Measurements from ENCODE around the gene ATF7IP2. TPM values are rescaled to one million over a fixed set of nuclear protein-coding genes. Genes with fewer than 3 reads are reported as not detected.
"Not testable (repeated sequence)": the region's sequence is repeated elsewhere in the genome, so short reads cannot be mapped to it uniquely, and the experiment has no call there.

ATF7IP2 gene
- total RNA-seq, 1 donor from 2014 or later: 4.2 TPM

- FAIRE-seq (no peak), DNase-seq (ENCODE audit: low read depth) (no peak)
- TF ChIP-seq CTCF (IDR thresholded peaks at IDR 0.05; ENCODE audit: insufficient read depth, low read length, severe bottlenecking): no peak
- Histone ChIP-seq H3K36me3 (ENCODE audit: control insufficient read depth, insufficient read depth, low read length) (no peaks in the 10 kb centered on the region), H3K27me3 (ENCODE audit: control insufficient read depth, insufficient read depth, low read length) (no peaks in the 10 kb centered on the region), H3K4me3 (ENCODE audit: low read depth, low read length) (no peak overlapping the region)
Observed at GRCh38 chr16:10465821-10466220, 80.0 kb downstream of the ATF7IP2 start.

- H3K36me3 ChIP-seq (ENCODE audit: control insufficient read depth, insufficient read depth, low read length): no peaks in the 10 kb centered on the region
- DNase-seq (ENCODE audit: low read depth) (no peak), FAIRE-seq (no peak)
- H3K4me3 ChIP-seq (ENCODE audit: low read depth, low read length): no peak overlapping the region
- no peak for TF ChIP-seq CTCF (IDR thresholded peaks at IDR 0.05; ENCODE audit: insufficient read depth, low read length, severe bottlenecking)
- no peaks in the 10 kb centered on the region for H3K27me3 ChIP-seq (ENCODE audit: control insufficient read depth, insufficient read depth, low read length)
Observed at GRCh38 chr16:10466313-10466712, 80.5 kb downstream of the ATF7IP2 start.

GRCh38 chr16:10466861-10467260 is 81.0 kb downstream of the ATF7IP2 start:
- Histone ChIP-seq H3K4me3 (ENCODE audit: low read depth, low read length) (no peak overlapping the region), H3K36me3 (ENCODE audit: control insufficient read depth, insufficient read depth, low read length) (no peaks in the 10 kb centered on the region), H3K27me3 (ENCODE audit: control insufficient read depth, insufficient read depth, low read length) (no peaks in the 10 kb centered on the region)
- no peak for DNase-seq (ENCODE audit: low read depth)
- TF ChIP-seq CTCF (IDR thresholded peaks at IDR 0.05; ENCODE audit: insufficient read depth, low read length, severe bottlenecking): no peak
- no peak for FAIRE-seq

- FAIRE-seq; H3K4me3 ChIP-seq (ENCODE audit: low read depth, low read length); DNase-seq (ENCODE audit: low read depth); H3K27me3 ChIP-seq (ENCODE audit: control insufficient read depth, insufficient read depth, low read length); H3K36me3 ChIP-seq (ENCODE audit: control insufficient read depth, insufficient read depth, low read length): not testable (repeated sequence)
Observed at GRCh38 chr16:10476636-10477035, 90.8 kb downstream of the ATF7IP2 start.

GRCh38 chr16:10480151-10480550 is 94.3 kb downstream of the ATF7IP2 start:
- no peak for TF ChIP-seq CTCF (IDR thresholded peaks at IDR 0.05; ENCODE audit: insufficient read depth, low read length, severe bottlenecking)
- no peak overlapping the region for H3K4me3 ChIP-seq (ENCODE audit: low read depth, low read length)
- DNase-seq (ENCODE audit: low read depth): no peak
- no peak for FAIRE-seq
- H3K27me3 ChIP-seq (ENCODE audit: control insufficient read depth, insufficient read depth, low read length): no peaks in the 10 kb centered on the region
- H3K36me3 ChIP-seq (ENCODE audit: control insufficient read depth, insufficient read depth, low read length): no peaks in the 10 kb centered on the region

- H3K36me3 ChIP-seq (ENCODE audit: control insufficient read depth, insufficient read depth, low read length): no peaks in the 10 kb centered on the region
- no peak for TF ChIP-seq CTCF (IDR thresholded peaks at IDR 0.05; ENCODE audit: insufficient read depth, low read length, severe bottlenecking)
- H3K27me3 ChIP-seq (ENCODE audit: control insufficient read depth, insufficient read depth, low read length): no peaks in the 10 kb centered on the region
- FAIRE-seq (no peak), DNase-seq (ENCODE audit: low read depth) (no peak)
- no peak overlapping the region for H3K4me3 ChIP-seq (ENCODE audit: low read depth, low read length)
Observed at GRCh38 chr16:10485159-10485558, 99.3 kb downstream of the ATF7IP2 start.
